ENCODE data around the gene DPH7. TPM values are rescaled to one million over a fixed set of nuclear protein-coding genes. Genes with fewer than 3 reads are reported as not detected.
"Not testable (repeated sequence)": the region's sequence is repeated elsewhere in the genome, so short reads cannot be mapped to it uniquely, and the experiment has no call there.

The DPH7 gene
- total and polyA plus RNA-seq, 2 experiments from 2014 or later, result 65.6 to 78.4 TPM

GRCh38 chr9:137516144-137516917, 62.4 kb downstream of the DPH7 start:
- no peaks in the 10 kb centered on the region for H3K4me1 ChIP-seq (ENCODE audit: low read depth)

GRCh38 chr9:137515338-137515724, 63.4 kb downstream of the DPH7 start:
- Histone ChIP-seq H3K4me1 (ENCODE audit: low read depth) (no peaks in the 10 kb centered on the region), H3K4me3 (no peak overlapping the region), H3K9me3 (ENCODE audit: low read depth) (no peaks in the 10 kb centered on the region), H3K36me3 (no peaks in the 10 kb centered on the region), H3K27ac (no peak overlapping the region), H3K27me3 (no peaks in the 10 kb centered on the region)
- DNase-seq (ENCODE audit: low read depth in 1 of 2, low spot score in 1 of 2), result no peak
- no peak for TF ChIP-seq CTCF (IDR thresholded peaks at IDR 0.05; ENCODE audit: low read depth, low read length)

More at GRCh38 chr9:137516144-137516917, 62.4 kb downstream of the DPH7 start:
- no peaks in the 10 kb centered on the region for H3K9me3 ChIP-seq (ENCODE audit: low read depth)
- no peaks in the 10 kb centered on the region for H3K36me3 ChIP-seq
- DNase-seq (ENCODE audit: low read depth in 1 of 2, low spot score in 1 of 2), result no peak
- no peak for TF ChIP-seq CTCF (IDR thresholded peaks at IDR 0.05; ENCODE audit: low read depth, low read length)
- no peak overlapping the region for H3K27ac ChIP-seq
- no peak overlapping the region for H3K4me3 ChIP-seq
- H3K27me3 ChIP-seq, result no peaks in the 10 kb centered on the region

- H3K27ac ChIP-seq, result no peak overlapping the region
- H3K4me3 ChIP-seq, result no peak overlapping the region
- no peak for DNase-seq (ENCODE audit: low read depth in 1 of 2, low spot score in 1 of 2)
- TF ChIP-seq CTCF (IDR thresholded peaks at IDR 0.05; ENCODE audit: low read depth, low read length), result no peak
- no peaks in the 10 kb centered on the region for H3K4me1 ChIP-seq (ENCODE audit: low read depth)
- no peaks in the 10 kb centered on the region for H3K9me3 ChIP-seq (ENCODE audit: low read depth)
- H3K36me3 ChIP-seq, result no peaks in the 10 kb centered on the region
- H3K27me3 ChIP-seq, result no peaks in the 10 kb centered on the region
Measured at GRCh38 chr9:137514691-137515337, 63.9 kb downstream of the DPH7 start.

GRCh38 chr9:137513801-137514570, 64.7 kb downstream of the DPH7 start:
- not testable (repeated sequence) for H3K36me3 ChIP-seq; H3K27me3 ChIP-seq; H3K9me3 ChIP-seq (ENCODE audit: low read depth); H3K4me1 ChIP-seq (ENCODE audit: low read depth); H3K4me3 ChIP-seq; DNase-seq (ENCODE audit: low read depth in 1 of 2, low spot score in 1 of 2); H3K27ac ChIP-seq

GRCh38 chr9:137513136-137513535, 65.6 kb downstream of the DPH7 start:
- DNase-seq (ENCODE audit: low read depth in 1 of 2, low spot score in 1 of 2); H3K4me3 ChIP-seq; H3K36me3 ChIP-seq; H3K27me3 ChIP-seq; H3K27ac ChIP-seq; H3K9me3 ChIP-seq (ENCODE audit: low read depth); H3K4me1 ChIP-seq (ENCODE audit: low read depth): not testable (repeated sequence)

GRCh38 chr9:137511758-137512463, 66.8 kb downstream of the DPH7 start:
- H3K4me1 ChIP-seq (ENCODE audit: low read depth), result no peaks in the 10 kb centered on the region
- H3K27ac ChIP-seq, result no peak overlapping the region
- H3K4me3 ChIP-seq, result no peak overlapping the region
- no peaks in the 10 kb centered on the region for H3K9me3 ChIP-seq (ENCODE audit: low read depth)
- H3K27me3 ChIP-seq, result no peaks in the 10 kb centered on the region
- DNase-seq (ENCODE audit: low read depth in 1 of 2, low spot score in 1 of 2), result no peak
- H3K36me3 ChIP-seq, result no peaks in the 10 kb centered on the region
- no peak for TF ChIP-seq CTCF (IDR thresholded peaks at IDR 0.05; ENCODE audit: low read depth, low read length)

GRCh38 chr9:137511126-137511525, 67.6 kb downstream of the DPH7 start:
- H3K27me3 ChIP-seq; H3K4me3 ChIP-seq; DNase-seq (ENCODE audit: low read depth in 1 of 2, low spot score in 1 of 2); H3K36me3 ChIP-seq; H3K4me1 ChIP-seq (ENCODE audit: low read depth); H3K27ac ChIP-seq; H3K9me3 ChIP-seq (ENCODE audit: low read depth): not testable (repeated sequence)

Measured in cardiac muscle cell (in vitro differentiated cells and primary cell).